GM12878 (cell line): Measurements from ENCODE around the gene GOT2. TPM values are rescaled to one million over a fixed set of nuclear protein-coding genes. Genes with fewer than 3 reads are reported as not detected.

ENCODE experiments used
- ATAC-seq: fragments of 200-7000 bp; cut with Tn5 transposase; 3 replicates; pipeline ENCODE4 v1.9.1; 2020; ENCODE audit warnings: mild to moderate bottlenecking, moderate library complexity
- BruUV-seq: library from RNA; stranded (reverse); fragments of 400-500 nt; replicated peaks from 2 replicates; lab custom pipeline; 2021; lab: Mats Ljungman, UMichigan
- CTCF ChIA-PET: fragments of 300-600 bp; sonication (Branson Sonifier 250); formaldehyde crosslinking; extraction: SDS; loops from one replicate; lab custom pipeline; 2021; ENCODE audit warnings: inconsistent platforms; lab: Yijun Ruan, JAX
- POLR2A ChIA-PET: fragments of 350-600 bp; formaldehyde crosslinking; extraction: SDS; loops from one replicate; lab custom pipeline; 2021; ENCODE audit warnings: inconsistent platforms; lab: Charles Lee
- RAD21 ChIA-PET: fragments of 300-600 bp; sonication (Branson Sonifier 250); formaldehyde crosslinking; loops from one replicate; lab custom pipeline; 2023; ENCODE audit warnings: antibody characterized with exemption; ENCODE audit not compliant: unreplicated experiment; lab: Charles Lee
- SMC1A ChIA-PET: fragments of 300-600 bp; sonication (Branson Sonifier 250); formaldehyde crosslinking; loops from one replicate; lab custom pipeline; 2023; ENCODE audit not compliant: unreplicated experiment, uncharacterized antibody; lab: Charles Lee
- DNase-seq: peaks from one replicate; pipeline ENCODE4 v3.0.0-alpha.2; 2011; ENCODE audit warnings: low read depth, low spot score
- FAIRE-seq: peaks from 3 replicates; lab custom pipeline; 2011; peaks lifted over from hg19 to GRCh38; lab: Jason Lieb, UNC
- H2AFZ ChIP-seq: 2 replicates; pipeline ENCODE4 v1.6.0; 2011; ENCODE audit warnings: low read depth, low read length, control low read depth; ENCODE audit not compliant: control insufficient read depth
- H3K27ac ChIP-seq: 2 replicates; pipeline ENCODE4 v1.5.1; 2011; ENCODE audit warnings: control low read depth; ENCODE audit not compliant: control insufficient read depth, insufficient read depth
- H3K27me3 ChIP-seq, 2 experiments: replicated peaks in 1 of 2; 2 replicates each; pipeline versions ENCODE4 v1.6.0 to v1.6.1; 2011; ENCODE audit warnings: low read length in 1 of 2; ENCODE audit not compliant: control insufficient read depth in 2 of 2, insufficient read depth in 2 of 2
- H3K36me3 ChIP-seq, 2 experiments: 2 replicates each; pipeline ENCODE4 v1.5.1; 2011; ENCODE audit warnings: low read length in 1 of 2; ENCODE audit not compliant: control insufficient read depth in 2 of 2, insufficient read depth in 2 of 2
- H3K4me1 ChIP-seq: 2 replicates; pipeline ENCODE4 v1.6.1; 2011; ENCODE audit warnings: mild to moderate bottlenecking, low read length, moderate library complexity, mixed read lengths; ENCODE audit not compliant: control insufficient read depth, insufficient read depth
- H3K4me2 ChIP-seq: 2 replicates; pipeline ENCODE4 v1.6.0; 2011; ENCODE audit warnings: control low read depth; ENCODE audit not compliant: control insufficient read depth, insufficient read depth
- H3K4me3 ChIP-seq: fragments of 200-600 bp; sonication (generic); 2 replicates; pipeline ENCODE4 v1.5.1; 2016
- H3K79me2 ChIP-seq: 2 replicates; pipeline ENCODE4 v1.6.0; 2011; ENCODE audit warnings: low read length; ENCODE audit not compliant: control insufficient read depth, insufficient read depth
- H3K9ac ChIP-seq: 2 replicates; pipeline ENCODE4 v1.8.0; 2011; ENCODE audit warnings: low read length, control low read depth, mixed read lengths; ENCODE audit not compliant: control insufficient read depth, insufficient read depth
- H3K9me3 ChIP-seq: replicated peaks from 3 replicates; pipeline ENCODE4 v1.5.1; 2011; ENCODE audit warnings: mild to moderate bottlenecking, low read length; ENCODE audit not compliant: control insufficient read depth, insufficient read depth
- H4K20me1 ChIP-seq: 2 replicates; pipeline ENCODE4 v1.6.0; 2011; ENCODE audit not compliant: control insufficient read depth, insufficient read depth
- HDAC2 ChIP-seq: fragments of 200-600 bp; sonication (generic); IDR thresholded peaks from 2 replicates; pipeline ENCODE4 v1.6.1; 2017
- IRF4 ChIP-seq: IDR thresholded peaks from 2 replicates; pipeline ENCODE4 v1.6.1; 2011; ENCODE audit warnings: low read depth, low read length
- MTA3 ChIP-seq: IDR thresholded peaks from 2 replicates; pipeline ENCODE4 v1.6.1; 2012; ENCODE audit warnings: low read length, inconsistent platforms, borderline replicate concordance
- MYC ChIP-seq: IDR thresholded peaks from 2 replicates; pipeline ENCODE4 v1.6.1; 2011; ENCODE audit warnings: mild to moderate bottlenecking, low read length, moderate library complexity, inconsistent platforms; ENCODE audit not compliant: insufficient read depth, insufficient replicate concordance, insufficient read length, severe bottlenecking
- NR2F1 ChIP-seq: fragments of 450-650 bp; conservative IDR thresholded peaks from 2 replicates; pipeline ENCODE4 v1.6.1; 2017; ENCODE audit warnings: mild to moderate bottlenecking
- RUNX3 ChIP-seq: IDR thresholded peaks from 2 replicates; pipeline ENCODE4 v1.6.1; 2012; ENCODE audit warnings: low read length, inconsistent platforms
- WRNIP1 ChIP-seq: IDR thresholded peaks from 2 replicates; pipeline ENCODE4 v1.6.1; 2011; ENCODE audit warnings: low read depth, low read length, improper control_type of control experiment, borderline replicate concordance
- WGBS: methylation state at CpG from one replicate; pipeline ENCODE4 v1.1.6; 2016; ENCODE audit warnings: low lambda C conversion rate; ENCODE audit not compliant: insufficient replicate concordance, insufficient coverage; ENCODE audit errors: missing lambda C conversion rate; 5-methylcytosine and 5-hydroxymethylcytosine counted together
- in situ Hi-C: fragments of 300-500 bp; cut with MboI; formaldehyde crosslinking; loops from 9 replicates; pipeline ENCODE4 v1.14.3; 2018; ENCODE audit warnings: mixed read lengths
- intact Hi-C: fragments of 100-400 bp; cut with micrococcal nuclease; formaldehyde crosslinking; loops from one replicate; pipeline ENCODE4 v1.14.2; 2022; ENCODE audit not compliant: unreplicated experiment
- polyA plus RNA-seq, 11 experiments: library from polyadenylated mRNA; depleted of rRNA in 4 of 11; unstranded in 6 of 11; stranded (reverse) in 5 of 11; fragments of >200 nt; fragmentation: Nextera tagmentation in 4 of 11; fragmentation: Illumina TruSeq in 1 of 11; extraction: Ambion mirVana in 4 of 11; extraction: Trizol in 1 of 11; gene quantifications; 1 replicate in 1 of 11; 2 replicates in 10 of 11; pipeline versions ENCODE4 v1.2.1 to v1.2.3, GENCODE V29; 2011 to 2016; ENCODE audit warnings: inconsistent platforms in 2 of 11, missing spikeins in 2 of 11, low read depth in 1 of 11
- total RNA-seq, 4 experiments: library from RNA; depleted of rRNA in 3 of 4; stranded (reverse); fragments of >200 nt in 3 of 4; fragmentation: Illumina TruSeq in 1 of 4; extraction: Trizol in 1 of 4; gene quantifications; 2 replicates each; pipeline versions ENCODE4 v1.2.1 to v1.2.3, GENCODE V29; 2013 to 2021
- TF ChIP-seq, protein P1 (sequence below): IDR thresholded peaks from 2 replicates; pipeline ENCODE4 v1.6.1; 2011; ENCODE audit warnings: borderline replicate concordance, low read depth, mild to moderate bottlenecking, moderate library complexity, low read length; ENCODE audit not compliant: insufficient read depth, poor library complexity, severe bottlenecking
- TF ChIP-seq, protein P2 (sequence below): IDR thresholded peaks from 2 replicates; pipeline ENCODE4 v1.6.1; 2012; ENCODE audit warnings: low read depth, low read length, improper control_type of control experiment
- TF ChIP-seq, protein P3 (sequence below): IDR thresholded peaks from 2 replicates; pipeline ENCODE4 v1.6.1; 2012; ENCODE audit warnings: improper control_type of control experiment, low read depth, low read length; ENCODE audit not compliant: insufficient replicate concordance

The GOT2 gene
- total and polyA plus RNA-seq, 10 of the 15 experiments (the other 5 are each of a cell fraction or from before 2014, with no cell fraction given) = 41.7 to 235 (median 83.7) TPM

DNA sequence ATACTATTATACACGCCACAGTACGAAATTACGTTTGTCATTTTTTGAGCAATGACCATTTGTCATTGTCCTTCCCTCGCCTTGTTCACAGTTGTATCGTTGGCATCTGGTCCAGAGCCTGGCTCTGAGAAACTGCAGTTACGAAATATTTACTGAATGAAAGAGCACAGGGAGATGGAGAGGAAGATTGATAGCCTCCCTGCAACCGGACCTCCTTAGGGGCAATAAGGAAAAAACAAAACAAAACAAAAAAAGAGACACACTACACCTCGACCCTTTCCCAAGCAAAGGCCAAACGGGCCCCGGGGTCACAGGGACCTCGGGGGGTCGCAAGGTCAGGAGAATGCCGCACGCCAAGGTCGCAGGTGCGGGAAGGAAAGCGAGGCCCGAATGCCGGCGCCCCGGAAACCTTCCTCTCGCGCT lies 857 bp downstream of the GOT2 start:
- intact Hi-C loops = no loop called here
- ATAC-seq = no peak; the same call in 2 of the 3 replicates
- Histone ChIP-seq H3K4me3 (peak overlapping the region; percentile 89), H3K27ac (peak overlapping the region; percentile 64), H3K27me3 (no peaks in the 10 kb centered on the region), H4K20me1 (no peaks in the 10 kb centered on the region), H3K36me3 (peaks cover 0 to 6% of the 10 kb centered on the region in 2 experiments; a peak in 1 of 4 replicates), H3K9ac (peak overlapping the region; percentile 82), H3K9me3 (no peaks in the 10 kb centered on the region), H2AFZ (peak overlapping the region; percentile 21), H3K79me2 (peaks cover 56% of the 10 kb centered on the region), H3K4me1 (peaks cover 7% of the 10 kb centered on the region), H3K4me2 (peak overlapping the region; percentile 64)
- no peak for FAIRE-seq
- TF ChIP-seq RUNX3 = no peak
- TF ChIP-seq IRF4 = no peak
- peak; percentile 67 for TF ChIP-seq NR2F1
- no peak for TF ChIP-seq HDAC2
- no peak for TF ChIP-seq MYC
- 0 out of 2 replicates have a peak, but pooled peaks have one; percentile 44 for TF ChIP-seq MTA3
- no peak for TF ChIP-seq WRNIP1
- TF ChIP-seq, protein P1, sequence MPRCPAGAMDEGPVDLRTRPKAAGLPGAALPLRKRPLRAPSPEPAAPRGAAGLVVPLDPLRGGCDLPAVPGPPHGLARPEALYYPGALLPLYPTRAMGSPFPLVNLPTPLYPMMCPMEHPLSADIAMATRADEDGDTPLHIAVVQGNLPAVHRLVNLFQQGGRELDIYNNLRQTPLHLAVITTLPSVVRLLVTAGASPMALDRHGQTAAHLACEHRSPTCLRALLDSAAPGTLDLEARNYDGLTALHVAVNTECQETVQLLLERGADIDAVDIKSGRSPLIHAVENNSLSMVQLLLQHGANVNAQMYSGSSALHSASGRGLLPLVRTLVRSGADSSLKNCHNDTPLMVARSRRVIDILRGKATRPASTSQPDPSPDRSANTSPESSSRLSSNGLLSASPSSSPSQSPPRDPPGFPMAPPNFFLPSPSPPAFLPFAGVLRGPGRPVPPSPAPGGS = no peak
- TF ChIP-seq, protein P2, sequence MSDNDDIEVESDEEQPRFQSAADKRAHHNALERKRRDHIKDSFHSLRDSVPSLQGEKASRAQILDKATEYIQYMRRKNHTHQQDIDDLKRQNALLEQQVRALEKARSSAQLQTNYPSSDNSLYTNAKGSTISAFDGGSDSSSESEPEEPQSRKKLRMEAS = 0 out of 2 replicates have a peak, but pooled peaks have one; percentile 18
- TF ChIP-seq, protein P3, sequence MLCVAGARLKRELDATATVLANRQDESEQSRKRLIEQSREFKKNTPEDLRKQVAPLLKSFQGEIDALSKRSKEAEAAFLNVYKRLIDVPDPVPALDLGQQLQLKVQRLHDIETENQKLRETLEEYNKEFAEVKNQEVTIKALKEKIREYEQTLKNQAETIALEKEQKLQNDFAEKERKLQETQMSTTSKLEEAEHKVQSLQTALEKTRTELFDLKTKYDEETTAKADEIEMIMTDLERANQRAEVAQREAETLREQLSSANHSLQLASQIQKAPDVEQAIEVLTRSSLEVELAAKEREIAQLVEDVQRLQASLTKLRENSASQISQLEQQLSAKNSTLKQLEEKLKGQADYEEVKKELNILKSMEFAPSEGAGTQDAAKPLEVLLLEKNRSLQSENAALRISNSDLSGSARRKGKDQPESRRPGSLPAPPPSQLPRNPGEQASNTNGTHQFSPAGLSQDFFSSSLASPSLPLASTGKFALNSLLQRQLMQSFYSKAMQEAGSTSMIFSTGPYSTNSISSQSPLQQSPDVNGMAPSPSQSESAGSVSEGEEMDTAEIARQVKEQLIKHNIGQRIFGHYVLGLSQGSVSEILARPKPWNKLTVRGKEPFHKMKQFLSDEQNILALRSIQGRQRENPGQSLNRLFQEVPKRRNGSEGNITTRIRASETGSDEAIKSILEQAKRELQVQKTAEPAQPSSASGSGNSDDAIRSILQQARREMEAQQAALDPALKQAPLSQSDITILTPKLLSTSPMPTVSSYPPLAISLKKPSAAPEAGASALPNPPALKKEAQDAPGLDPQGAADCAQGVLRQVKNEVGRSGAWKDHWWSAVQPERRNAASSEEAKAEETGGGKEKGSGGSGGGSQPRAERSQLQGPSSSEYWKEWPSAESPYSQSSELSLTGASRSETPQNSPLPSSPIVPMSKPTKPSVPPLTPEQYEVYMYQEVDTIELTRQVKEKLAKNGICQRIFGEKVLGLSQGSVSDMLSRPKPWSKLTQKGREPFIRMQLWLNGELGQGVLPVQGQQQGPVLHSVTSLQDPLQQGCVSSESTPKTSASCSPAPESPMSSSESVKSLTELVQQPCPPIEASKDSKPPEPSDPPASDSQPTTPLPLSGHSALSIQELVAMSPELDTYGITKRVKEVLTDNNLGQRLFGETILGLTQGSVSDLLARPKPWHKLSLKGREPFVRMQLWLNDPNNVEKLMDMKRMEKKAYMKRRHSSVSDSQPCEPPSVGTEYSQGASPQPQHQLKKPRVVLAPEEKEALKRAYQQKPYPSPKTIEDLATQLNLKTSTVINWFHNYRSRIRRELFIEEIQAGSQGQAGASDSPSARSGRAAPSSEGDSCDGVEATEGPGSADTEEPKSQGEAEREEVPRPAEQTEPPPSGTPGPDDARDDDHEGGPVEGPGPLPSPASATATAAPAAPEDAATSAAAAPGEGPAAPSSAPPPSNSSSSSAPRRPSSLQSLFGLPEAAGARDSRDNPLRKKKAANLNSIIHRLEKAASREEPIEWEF = no peak
- ChIA-PET SMC1A (interaction anchor here (0.6 to 0.7 kb wide), 2 partner anchors 23 to 155 kb away, joined by 3 read pairs; no protein-coding TSS in a partner anchor), POLR2A (no interaction called here), CTCF (interaction anchor here (1.8 to 2.3 kb wide), 3 partner anchors 23 to 214 kb away, joined by 3 to 11 read pairs (median 5); no protein-coding TSS in a partner anchor), RAD21 (interaction anchor here (0.6 to 1.5 kb wide), 2 partner anchors 106 to 215 kb away, joined by 3 to 4 read pairs; no protein-coding TSS in a partner anchor)
- in situ Hi-C loops = loop anchor here (25.0 kb wide), 1 partner anchor 221 kb away; the partner anchor contains the start of genes NDRG4 and SETD6
- under 1% methylated on average over 23 of the region's 23 CpGs for WGBS
- no TSS peak for BruUV-seq
- no peak for DNase-seq
